Measurements from ENCODE around the gene PRDX5. TPM values are rescaled to one million over a fixed set of nuclear protein-coding genes. Genes with fewer than 3 reads are reported as not detected.

The PRDX5 gene
- total and polyA plus RNA-seq, 9 of the 15 experiments (the other 6 are each of a cell fraction or from before 2014, with no cell fraction given) = 40.8 to 327 (median 204) TPM

- TF ChIP-seq RBFOX2 (IDR thresholded peaks at IDR 0.05; ENCODE audit: low read depth, low read length) (no peak), ZBTB1 (CRISPR knock-in tag; IDR thresholded peaks at IDR 0.05; ENCODE audit: borderline replicate concordance, low read depth) (no peak; the same call in 1 of the 2 replicates), ZNF589 (CRISPR knock-in tag; IDR thresholded peaks at IDR 0.05; ENCODE audit: low read depth) (no peak; the same call in 1 of the 2 replicates), ZNF175 (CRISPR knock-in tag; IDR thresholded peaks at IDR 0.05; ENCODE audit: low read depth) (peak; percentile 26; the same call in 1 of the 2 replicates), HOXB6 (CRISPR knock-in tag; IDR thresholded peaks at IDR 0.05; ENCODE audit: borderline replicate concordance) (no peak), POLR3A (IDR thresholded peaks at IDR 0.05; ENCODE audit: borderline replicate concordance, extremely low read depth, insufficient read depth, insufficient read length) (no peak), RBM15 (IDR thresholded peaks at IDR 0.05; ENCODE audit: insufficient read depth, low read length) (no peak), XRCC3 (IDR thresholded peaks at IDR 0.05) (no peak), ZNF217 (CRISPR knock-in tag; IDR thresholded peaks at IDR 0.05) (no peak), KLF6 (CRISPR knock-in tag; IDR thresholded peaks at IDR 0.05; ENCODE audit: borderline replicate concordance) (no peak), DMBX1 (CRISPR knock-in tag; IDR thresholded peaks at IDR 0.05; ENCODE audit: borderline replicate concordance) (no peak), ILK (tag; IDR thresholded peaks at IDR 0.05; ENCODE audit: borderline replicate concordance, low read depth) (no peak), CBX3 (IDR thresholded peaks at IDR 0.05; ENCODE audit: borderline replicate concordance in 1 of 2, low read length in 2 of 2) (no peak), MED1 (CRISPR knock-in tag; IDR thresholded peaks at IDR 0.05; ENCODE audit: borderline replicate concordance) (no peak), RREB1 (CRISPR knock-in tag; IDR thresholded peaks at IDR 0.05) (no peak; the same call in 1 of the 2 replicates), TGIF2 (CRISPR knock-in tag; IDR thresholded peaks at IDR 0.05) (no peak), ZNF184 (CRISPR knock-in tag; IDR thresholded peaks at IDR 0.05) (no peak), TEAD2 (tag; IDR thresholded peaks at IDR 0.05) (no peak), RFX5 (IDR thresholded peaks at IDR 0.05; ENCODE audit: low read depth, low read length) (no peak)
- TF ChIP-seq, protein P1, sequence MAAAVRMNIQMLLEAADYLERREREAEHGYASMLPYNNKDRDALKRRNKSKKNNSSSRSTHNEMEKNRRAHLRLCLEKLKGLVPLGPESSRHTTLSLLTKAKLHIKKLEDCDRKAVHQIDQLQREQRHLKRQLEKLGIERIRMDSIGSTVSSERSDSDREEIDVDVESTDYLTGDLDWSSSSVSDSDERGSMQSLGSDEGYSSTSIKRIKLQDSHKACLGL (CRISPR knock-in tag; IDR thresholded peaks at IDR 0.05; ENCODE audit: borderline replicate concordance, poor library complexity, severe bottlenecking) = no peak
Observed at GRCh38 chr11:64268893-64269539, 48.9 kb upstream of the PRDX5 start (continued).
